Erythroblast (primary cell): ENCODE results near the gene MLX.

Source experiments
- GATA1 ChIP-seq: IDR thresholded peaks from 2 replicates; pipeline ENCODE4 v1.6.1; 2011; ENCODE audit warnings: low read depth, mild to moderate bottlenecking, control low read depth, low read length, moderate library complexity
- POLR2A ChIP-seq: IDR thresholded peaks from 2 replicates; pipeline ENCODE4 v1.6.1; 2011; ENCODE audit warnings: mild to moderate bottlenecking, low read length

GRCh38 chr17:42603318-42603717 is 36.4 kb downstream of the MLX start:
- no peak for TF ChIP-seq POLR2A
- TF ChIP-seq GATA1 = no peak
